GM18873 (cell line): Measurements from ENCODE around the gene NMT2.

Source experiments
- ATAC-seq: cut with Tn5 transposase; IDR thresholded peaks from one replicate; pipeline ENCODE4 v1.9.1; 2021; ENCODE audit warnings: mild to moderate bottlenecking, moderate library complexity, moderate number of reproducible peaks; ENCODE audit not compliant: unreplicated experiment, low FRiP score

Gene NMT2

GRCh38 chr10:15147594-15148392, 20.7 kb downstream of the NMT2 start:
- ATAC-seq, result no peak

GRCh38 chr10:15146366-15146765, 22.1 kb downstream of the NMT2 start:
- no peak for ATAC-seq

- ATAC-seq, result no peak
Measured at GRCh38 chr10:15144788-15145187, 23.7 kb downstream of the NMT2 start.

- ATAC-seq, result no peak
Measured at GRCh38 chr10:15141136-15142054, 27.1 kb downstream of the NMT2 start.

GRCh38 chr10:15140698-15141097, 27.8 kb downstream of the NMT2 start:
- ATAC-seq, result no peak

GRCh38 chr10:15137636-15138035, 30.9 kb downstream of the NMT2 start:
- no peak for ATAC-seq

- ATAC-seq, result no peak
Measured at GRCh38 chr10:15137036-15137359, 31.5 kb downstream of the NMT2 start.

GRCh38 chr10:15136129-15137035, 32.1 kb downstream of the NMT2 start:
- no peak for ATAC-seq

GRCh38 chr10:15131330-15131729, 37.2 kb downstream of the NMT2 start:
- ATAC-seq, result no peak

GRCh38 chr10:15124908-15125307, 43.6 kb downstream of the NMT2 start:
- ATAC-seq, result no peak

GRCh38 chr10:15124190-15124589, 44.3 kb downstream of the NMT2 start:
- ATAC-seq, result no peak

- ATAC-seq, result no peak
Measured at GRCh38 chr10:15123749-15124184, 44.7 kb downstream of the NMT2 start.

- peak; percentile 92 for ATAC-seq
Measured at GRCh38 chr10:15122477-15123030, 45.9 kb downstream of the NMT2 start.

- ATAC-seq, result no peak
Measured at GRCh38 chr10:15121707-15122106, 46.8 kb downstream of the NMT2 start.

- no peak for ATAC-seq
Measured at GRCh38 chr10:15120523-15120922, 48.0 kb downstream of the NMT2 start.

GRCh38 chr10:15118615-15119014, 49.9 kb downstream of the NMT2 start:
- no peak for ATAC-seq

- no peak for ATAC-seq
Measured at GRCh38 chr10:15116225-15116624, 52.3 kb downstream of the NMT2 start.

- ATAC-seq, result no peak
Measured at GRCh38 chr10:15113766-15114165, 54.7 kb downstream of the NMT2 start.

GRCh38 chr10:15112657-15113056, 55.8 kb downstream of the NMT2 start:
- no peak for ATAC-seq

- peak; percentile 72 for ATAC-seq
Measured at GRCh38 chr10:15106352-15107013, 62.0 kb downstream of the NMT2 start.
